NB4 (cell line): ENCODE data around the gene PRMT9.

ENCODE experiments used
- CTCF ChIP-seq: IDR thresholded peaks from one replicate; pipeline ENCODE4 v1.5.1; 2012; ENCODE audit warnings: low read depth, low read length
- MAX ChIP-seq: IDR thresholded peaks from 2 replicates; pipeline ENCODE4 v1.6.1; 2011; ENCODE audit warnings: low read depth, low read length
- MYC ChIP-seq: IDR thresholded peaks from 2 replicates; pipeline ENCODE4 v1.6.1; 2011; ENCODE audit warnings: low read depth, low read length
- POLR2A ChIP-seq: IDR thresholded peaks from 2 replicates; pipeline ENCODE4 v1.6.1; 2011; ENCODE audit warnings: mild to moderate bottlenecking; ENCODE audit not compliant: insufficient read length; ENCODE audit errors: extremely low read depth

DNA sequence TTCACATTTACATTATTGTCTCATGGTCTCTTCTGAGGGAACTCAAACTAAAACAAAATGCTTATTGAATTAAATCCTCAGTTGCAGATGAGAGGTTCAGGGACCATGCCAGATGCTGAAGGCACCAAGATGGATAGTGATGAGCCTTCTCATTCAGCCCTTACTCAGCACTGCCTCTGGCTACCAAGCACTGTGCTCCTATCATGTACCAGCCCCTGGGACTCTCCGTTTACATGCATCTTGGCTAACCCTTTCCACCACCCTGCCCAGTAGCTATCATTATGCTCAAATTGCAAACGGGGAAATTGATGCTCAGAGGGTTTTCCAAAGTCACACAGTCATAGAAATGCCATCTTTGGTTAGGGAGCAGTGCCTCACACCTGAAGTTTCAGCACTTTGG, 89.4 kb downstream of the PRMT9 start:
- TF ChIP-seq CTCF (no peak), POLR2A (no peak), MAX (no peak), MYC (no peak)
